Measurements from ENCODE around the gene FUT4.

FUT4 gene

GRCh38 chr11:94519478-94520084 lies 24.1 kb upstream of the FUT4 start:
- TF ChIP-seq POLR2A (IDR thresholded peaks at IDR 0.05; ENCODE audit: low read depth, low read length), result no peak
- DNase-seq (ENCODE audit: insufficient read length, low spot score), result no peak
- no peak for FAIRE-seq

- DNase-seq (ENCODE audit: insufficient read length, low spot score) (no peak), FAIRE-seq (no peak)
- no peak for TF ChIP-seq POLR2A (IDR thresholded peaks at IDR 0.05; ENCODE audit: low read depth, low read length)
These were observed 22.0 kb upstream of the FUT4 start for GRCh38 chr11:94521684-94522083.

- TF ChIP-seq POLR2A (IDR thresholded peaks at IDR 0.05; ENCODE audit: low read depth, low read length), result no peak
- FAIRE-seq (no peak), DNase-seq (ENCODE audit: insufficient read length, low spot score) (no peak)
These were observed 19.4 kb upstream of the FUT4 start for GRCh38 chr11:94524341-94524740.

GRCh38 chr11:94525546-94526324 lies 18.0 kb upstream of the FUT4 start:
- FAIRE-seq (no peak), DNase-seq (ENCODE audit: insufficient read length, low spot score) (no peak)
- no peak for TF ChIP-seq POLR2A (IDR thresholded peaks at IDR 0.05; ENCODE audit: low read depth, low read length)

DNA sequence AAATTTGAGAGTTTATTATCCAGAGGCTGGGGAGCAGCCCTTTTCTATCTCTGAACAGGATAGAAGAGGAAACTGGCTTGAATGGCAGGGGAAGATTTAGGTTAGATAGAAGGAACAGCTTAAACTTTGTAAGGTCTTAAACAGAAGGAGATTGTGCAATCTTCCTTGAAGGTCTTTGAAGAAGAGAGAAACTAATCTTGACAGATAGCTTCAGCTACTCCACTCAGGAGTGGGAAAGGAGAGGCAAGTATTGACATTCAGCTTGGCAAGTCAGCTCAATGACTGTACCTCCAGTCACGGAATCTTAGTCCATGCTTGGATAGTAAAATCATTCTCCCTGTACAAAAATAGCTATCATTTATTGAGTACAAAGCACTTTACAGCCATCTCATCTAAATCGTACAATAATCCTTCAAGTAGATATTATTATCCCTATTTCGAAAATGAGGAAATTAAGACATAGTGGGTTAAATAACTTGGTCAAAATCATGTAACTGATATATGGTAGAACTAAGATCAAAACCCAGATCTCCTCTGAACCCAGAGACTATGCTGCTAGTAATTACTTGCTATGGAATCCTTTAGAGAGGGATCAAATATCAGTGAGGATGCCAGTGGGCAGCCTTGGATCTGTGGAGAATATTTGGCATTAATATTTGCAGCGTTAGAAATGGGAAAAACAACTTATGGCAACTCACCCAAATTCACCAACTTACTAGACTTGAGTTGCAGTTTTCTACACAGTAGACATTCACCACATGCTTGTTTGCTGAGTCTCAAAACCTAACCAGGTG lies 16.9 kb upstream of the FUT4 start:
- DNase-seq (ENCODE audit: insufficient read length, low spot score) (no peak), FAIRE-seq (no peak)
- TF ChIP-seq POLR2A (IDR thresholded peaks at IDR 0.05; ENCODE audit: low read depth, low read length), result no peak

GRCh38 chr11:94528551-94528950 lies 15.2 kb upstream of the FUT4 start:
- no peak for DNase-seq (ENCODE audit: insufficient read length, low spot score)
- no peak for FAIRE-seq
- no peak for TF ChIP-seq POLR2A (IDR thresholded peaks at IDR 0.05; ENCODE audit: low read depth, low read length)

DNA sequence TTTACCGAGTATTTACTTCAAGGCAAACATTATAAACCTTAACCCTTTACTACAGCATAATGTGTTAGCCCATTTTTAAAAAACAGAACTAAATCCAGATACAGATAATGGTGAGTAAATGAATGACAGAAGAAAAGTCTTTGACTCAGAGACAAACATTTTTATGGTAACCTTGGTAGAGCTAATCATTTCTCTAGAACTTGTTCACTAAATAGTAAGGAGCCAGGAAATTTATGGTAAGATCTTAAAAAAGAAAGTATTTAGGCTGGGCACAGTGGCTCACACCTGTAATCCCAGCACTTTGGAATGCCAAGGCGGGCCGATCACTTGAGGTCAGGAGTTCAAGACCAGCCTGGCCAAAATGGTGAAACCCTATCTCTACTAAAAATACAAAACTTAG lies 11.5 kb upstream of the FUT4 start:
- FAIRE-seq, result no peak
- no peak for TF ChIP-seq POLR2A (IDR thresholded peaks at IDR 0.05; ENCODE audit: low read depth, low read length)
- DNase-seq (ENCODE audit: insufficient read length, low spot score), result no peak

DNA sequence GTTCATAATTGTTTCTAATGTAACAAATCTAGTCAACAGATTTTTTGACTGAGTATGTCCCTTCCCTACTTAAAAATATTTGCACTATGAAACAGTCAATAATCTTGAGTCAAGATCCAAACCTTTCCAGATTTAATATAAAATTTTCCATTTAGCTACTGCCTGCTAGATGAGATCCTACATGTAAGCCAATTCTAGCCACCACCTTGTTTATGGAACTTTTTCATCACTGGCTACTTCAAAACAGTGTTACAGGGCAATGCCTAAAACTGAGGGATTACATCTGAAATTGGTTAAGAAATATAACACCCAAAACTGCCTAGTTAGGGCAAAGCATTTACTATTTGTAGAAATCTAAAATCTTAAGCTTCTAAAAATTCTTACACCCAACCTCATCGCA lies 10.5 kb upstream of the FUT4 start:
- DNase-seq (ENCODE audit: insufficient read length, low spot score) (no peak), FAIRE-seq (no peak)
- TF ChIP-seq POLR2A (IDR thresholded peaks at IDR 0.05; ENCODE audit: low read depth, low read length), result no peak

DNA sequence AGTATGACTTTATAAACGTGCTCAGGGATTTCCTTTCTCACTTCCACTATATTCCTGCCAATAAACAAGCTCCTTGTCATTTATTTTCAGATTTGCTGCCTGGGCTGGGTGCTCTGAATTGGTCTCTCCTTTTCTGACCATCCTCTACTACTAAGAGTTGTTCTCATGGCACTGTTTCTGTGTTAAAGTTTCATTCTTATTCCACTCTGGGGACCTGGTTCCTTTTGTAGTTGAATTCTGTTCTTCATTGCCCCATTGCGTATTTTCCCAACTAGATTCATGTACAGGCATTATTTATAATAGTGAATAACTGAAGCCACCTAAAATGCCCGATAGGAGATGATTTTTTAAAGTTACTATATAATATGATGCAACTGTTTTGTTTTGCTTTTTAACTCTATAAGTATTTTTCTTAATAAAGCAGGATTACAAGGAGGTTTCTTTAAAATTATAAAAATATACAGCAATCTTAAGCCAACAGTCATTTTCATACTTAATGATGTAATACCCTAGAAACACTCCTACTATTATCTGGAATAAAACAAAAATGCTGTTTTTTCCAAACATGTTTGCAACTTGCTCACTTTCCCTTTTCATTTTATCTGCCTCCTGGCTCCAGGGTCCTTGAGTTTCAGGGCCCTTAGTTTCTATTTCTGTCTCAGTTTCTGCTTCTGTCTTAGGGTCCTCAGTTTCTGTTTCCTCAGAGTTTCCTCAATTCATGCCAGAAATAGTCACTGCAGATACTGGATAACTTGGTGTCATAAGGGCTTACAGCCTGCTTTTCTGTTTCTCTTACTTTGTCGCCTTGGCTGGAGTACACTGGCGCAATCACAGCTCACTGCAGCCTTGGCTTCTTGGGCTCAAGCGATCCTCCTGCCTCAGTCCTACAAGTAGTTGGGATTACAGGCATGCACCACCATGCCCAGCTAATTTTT lies 9.8 kb upstream of the FUT4 start:
- TF ChIP-seq POLR2A (IDR thresholded peaks at IDR 0.05; ENCODE audit: low read depth, low read length), result no peak
- DNase-seq (ENCODE audit: insufficient read length, low spot score), result no peak
- no peak for FAIRE-seq

DNA sequence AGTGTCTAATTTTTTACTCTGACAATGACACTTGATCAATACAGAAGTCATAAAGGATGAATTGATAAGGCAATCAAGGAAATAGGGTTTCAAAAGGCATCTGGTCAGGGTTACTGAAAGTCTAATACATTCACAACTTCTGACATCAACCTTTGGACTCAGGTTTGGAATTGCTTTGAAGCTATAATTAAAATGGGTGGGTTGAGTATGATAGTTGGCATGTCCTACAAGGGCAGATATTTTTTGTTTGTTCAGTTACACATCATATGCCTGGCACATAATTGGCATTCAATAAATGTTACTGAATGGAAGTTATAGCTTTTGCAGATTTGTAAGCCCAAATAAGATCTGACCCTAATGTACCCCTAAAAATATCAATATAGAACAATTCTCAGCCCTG lies 7.3 kb upstream of the FUT4 start:
- no peak for TF ChIP-seq POLR2A (IDR thresholded peaks at IDR 0.05; ENCODE audit: low read depth, low read length)
- no peak for DNase-seq (ENCODE audit: insufficient read length, low spot score)
- no peak for FAIRE-seq

DNA sequence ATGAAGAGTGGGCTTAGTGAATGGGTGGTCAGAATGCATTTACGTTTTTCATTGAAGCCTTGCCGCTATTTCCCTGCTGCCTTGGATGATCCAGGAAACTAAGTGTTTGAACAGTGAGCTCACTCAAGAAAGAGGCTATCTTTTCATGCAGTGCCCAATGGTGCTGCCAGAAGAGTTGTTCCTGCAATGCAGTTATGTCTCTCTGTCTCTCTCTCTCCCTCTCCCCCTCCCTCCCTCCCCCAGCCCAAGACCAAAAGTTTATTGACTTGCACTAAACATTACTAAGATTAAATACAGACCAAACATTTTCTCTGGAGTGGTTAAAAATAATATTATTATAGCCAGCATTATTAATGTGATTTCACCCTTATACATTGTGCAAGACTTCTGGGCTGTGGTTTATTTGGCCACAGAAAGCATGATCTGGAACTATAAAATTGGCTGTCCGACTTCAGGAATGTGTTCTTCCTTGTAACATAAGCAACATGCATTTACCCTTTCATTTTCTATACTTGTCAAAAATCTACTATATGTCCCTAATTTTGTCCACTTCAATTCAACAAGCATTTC lies 6.6 kb upstream of the FUT4 start:
- no peak for TF ChIP-seq POLR2A (IDR thresholded peaks at IDR 0.05; ENCODE audit: low read depth, low read length)
- DNase-seq (ENCODE audit: insufficient read length, low spot score) (no peak), FAIRE-seq (no peak)

- TF ChIP-seq POLR2A (IDR thresholded peaks at IDR 0.05; ENCODE audit: low read depth, low read length), result no peak
- DNase-seq (ENCODE audit: insufficient read length, low spot score) (no peak), FAIRE-seq (no peak)
These were observed 4.3 kb upstream of the FUT4 start for GRCh38 chr11:94539420-94539819.

DNA sequence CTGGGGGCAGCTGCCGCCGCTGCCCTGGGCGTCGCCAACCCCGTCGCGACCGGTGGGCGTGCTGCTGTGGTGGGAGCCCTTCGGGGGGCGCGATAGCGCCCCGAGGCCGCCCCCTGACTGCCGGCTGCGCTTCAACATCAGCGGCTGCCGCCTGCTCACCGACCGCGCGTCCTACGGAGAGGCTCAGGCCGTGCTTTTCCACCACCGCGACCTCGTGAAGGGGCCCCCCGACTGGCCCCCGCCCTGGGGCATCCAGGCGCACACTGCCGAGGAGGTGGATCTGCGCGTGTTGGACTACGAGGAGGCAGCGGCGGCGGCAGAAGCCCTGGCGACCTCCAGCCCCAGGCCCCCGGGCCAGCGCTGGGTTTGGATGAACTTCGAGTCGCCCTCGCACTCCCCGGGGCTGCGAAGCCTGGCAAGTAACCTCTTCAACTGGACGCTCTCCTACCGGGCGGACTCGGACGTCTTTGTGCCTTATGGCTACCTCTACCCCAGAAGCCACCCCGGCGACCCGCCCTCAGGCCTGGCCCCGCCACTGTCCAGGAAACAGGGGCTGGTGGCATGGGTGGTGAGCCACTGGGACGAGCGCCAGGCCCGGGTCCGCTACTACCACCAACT lies 1.0 kb downstream of the FUT4 start:
- DNase-seq (ENCODE audit: insufficient read length, low spot score), result no peak
- no peak for FAIRE-seq
- TF ChIP-seq POLR2A (IDR thresholded peaks at IDR 0.05; ENCODE audit: low read depth, low read length), result no peak
